Activated T-helper 1 cell treated with anti-CD3 and anti-CD28 coated beads, Interleukin-12 subunit alpha, Interleukin-12 subunit beta, Interleukin-2, Interleukin-4 antibody, amounts not matched to agents 30 ng/mL and 10 ng/mL and 1 ng/mL, durations not matched to agents 14 hours and 24 hours and 36 hours (primary cell): ENCODE data around the gene NUPR1. TPM values are rescaled to one million over a fixed set of nuclear protein-coding genes. Genes with fewer than 3 reads are reported as not detected.

ENCODE experiments used
- DNase-seq: peaks from one replicate; pipeline ENCODE4 v3.0.0; 2021; ENCODE audit warnings: low spot score
- H3K27ac Mint-ChIP-seq: one replicate; pipeline ENCODE4 v1.8.0; 2021; ENCODE audit warnings: mild to moderate bottlenecking, mixed read lengths
- H3K27me3 Mint-ChIP-seq: one replicate; pipeline ENCODE4 v1.8.0; 2022; ENCODE audit warnings: mild to moderate bottlenecking, moderate library complexity, mixed read lengths; ENCODE audit not compliant: insufficient read depth
- H3K36me3 Mint-ChIP-seq: one replicate; pipeline ENCODE4 v1.8.0; 2021; ENCODE audit warnings: low read depth, mixed read lengths
- H3K4me1 Mint-ChIP-seq: one replicate; pipeline ENCODE4 v1.8.0; 2021; ENCODE audit warnings: low read depth, mixed read lengths
- H3K4me3 Mint-ChIP-seq: one replicate; pipeline ENCODE4 v1.8.0; 2021; ENCODE audit warnings: mild to moderate bottlenecking, moderate library complexity, mixed read lengths
- H3K9me3 Mint-ChIP-seq: one replicate; pipeline ENCODE4 v1.8.0; 2021; ENCODE audit warnings: mixed read lengths
- intact Hi-C: fragments of 100-400 bp; cut with micrococcal nuclease; formaldehyde crosslinking; loops from one replicate; pipeline ENCODE4 v1.15.1; 2024
- total RNA-seq: library from RNA; stranded (reverse); gene quantifications from 2 replicates; pipeline ENCODE4 v1.2.3, GENCODE V29; 2022

NUPR1 gene
- total RNA-seq: not detected in 2 replicates

GRCh38 chr16:28538733-28539596 lies at the start of gene NUPR1:
Gene NUPR1 (minus strand): TSS chr16:28538974. CDS start chr16:28538907, 67 bp downstream.
- Mint-ChIP-seq H3K9me3 (no peaks in the 10 kb centered on the region), H3K36me3 (no peaks in the 10 kb centered on the region), H3K4me1 (peaks cover 15% of the 10 kb centered on the region), H3K27me3 (peaks cover 4% of the 10 kb centered on the region), H3K27ac (no peak within 1 kb of the TSS), H3K4me3 (no peak within 1 kb of the TSS)
- DNase-seq: no peak
- intact Hi-C loops: no loop called here

- Mint-ChIP-seq H3K36me3 (peaks cover 13% of the 10 kb centered on the region), H3K4me3 (no peak overlapping the region), H3K4me1 (no peaks in the 10 kb centered on the region), H3K27me3 (no peaks in the 10 kb centered on the region), H3K9me3 (no peaks in the 10 kb centered on the region), H3K27ac (no peak overlapping the region)
- intact Hi-C loops: no loop called here
- DNase-seq: no peak
These were observed 48.6 kb upstream of the NUPR1 start for GRCh38 chr16:28587386-28587785.

- no peak for DNase-seq
- Mint-ChIP-seq H3K9me3 (no peaks in the 10 kb centered on the region), H3K4me1 (no peaks in the 10 kb centered on the region), H3K27me3 (no peaks in the 10 kb centered on the region), H3K27ac (no peak overlapping the region), H3K36me3 (peaks cover 19% of the 10 kb centered on the region), H3K4me3 (no peak overlapping the region)
- intact Hi-C loops: no loop called here
These were observed 47.7 kb upstream of the NUPR1 start for GRCh38 chr16:28586466-28586865.

GRCh38 chr16:28585674-28586073 lies 46.9 kb upstream of the NUPR1 start:
- Mint-ChIP-seq H3K4me1 (no peaks in the 10 kb centered on the region), H3K36me3 (peaks cover 17% of the 10 kb centered on the region), H3K27ac (no peak overlapping the region), H3K27me3 (no peaks in the 10 kb centered on the region), H3K4me3 (no peak overlapping the region), H3K9me3 (no peaks in the 10 kb centered on the region)
- no peak for DNase-seq
- intact Hi-C loops: no loop called here

- Mint-ChIP-seq H3K36me3 (peaks cover 14% of the 10 kb centered on the region), H3K4me1 (no peaks in the 10 kb centered on the region), H3K9me3 (no peaks in the 10 kb centered on the region), H3K27me3 (no peaks in the 10 kb centered on the region), H3K27ac (no peak overlapping the region), H3K4me3 (no peak overlapping the region)
- intact Hi-C loops: no loop called here
- DNase-seq: no peak
These were observed 42.0 kb upstream of the NUPR1 start for GRCh38 chr16:28580726-28581315.

GRCh38 chr16:28575446-28576109 lies 36.8 kb upstream of the NUPR1 start:
- intact Hi-C loops: no loop called here
- Mint-ChIP-seq H3K9me3 (no peaks in the 10 kb centered on the region), H3K4me3 (no peak overlapping the region), H3K27me3 (no peaks in the 10 kb centered on the region), H3K27ac (no peak overlapping the region), H3K4me1 (no peaks in the 10 kb centered on the region), H3K36me3 (no peaks in the 10 kb centered on the region)
- DNase-seq: no peak

- H3K36me3 Mint-ChIP-seq: no peaks in the 10 kb centered on the region
- no peaks in the 10 kb centered on the region for H3K27me3 Mint-ChIP-seq
- H3K9me3 Mint-ChIP-seq: no peaks in the 10 kb centered on the region
- no peak overlapping the region for H3K4me3 Mint-ChIP-seq
- H3K27ac Mint-ChIP-seq: no peak overlapping the region
- no peak for DNase-seq
- H3K4me1 Mint-ChIP-seq: no peaks in the 10 kb centered on the region
- intact Hi-C loops: no loop called here
These were observed 36.2 kb upstream of the NUPR1 start for GRCh38 chr16:28574925-28575324.

GRCh38 chr16:28573738-28574718 lies 35.3 kb upstream of the NUPR1 start:
- no peak overlapping the region for H3K27ac Mint-ChIP-seq
- no peak for DNase-seq
- no peaks in the 10 kb centered on the region for H3K9me3 Mint-ChIP-seq
- intact Hi-C loops: no loop called here
- no peaks in the 10 kb centered on the region for H3K36me3 Mint-ChIP-seq
- H3K4me1 Mint-ChIP-seq: no peaks in the 10 kb centered on the region
- no peaks in the 10 kb centered on the region for H3K27me3 Mint-ChIP-seq
- no peak overlapping the region for H3K4me3 Mint-ChIP-seq

- Mint-ChIP-seq H3K9me3 (no peaks in the 10 kb centered on the region), H3K27ac (no peak overlapping the region), H3K36me3 (no peaks in the 10 kb centered on the region), H3K27me3 (no peaks in the 10 kb centered on the region), H3K4me1 (no peaks in the 10 kb centered on the region), H3K4me3 (no peak overlapping the region)
- DNase-seq: no peak
- intact Hi-C loops: no loop called here
These were observed 34.1 kb upstream of the NUPR1 start for GRCh38 chr16:28572696-28573510.

GRCh38 chr16:28569968-28570752 lies 31.4 kb upstream of the NUPR1 start:
- H3K4me1 Mint-ChIP-seq: no peaks in the 10 kb centered on the region
- peaks cover 13% of the 10 kb centered on the region for H3K36me3 Mint-ChIP-seq
- H3K27me3 Mint-ChIP-seq: no peaks in the 10 kb centered on the region
- no peak for DNase-seq
- no peak overlapping the region for H3K27ac Mint-ChIP-seq
- intact Hi-C loops: no loop called here
- no peak overlapping the region for H3K4me3 Mint-ChIP-seq
- peaks cover 16% of the 10 kb centered on the region for H3K9me3 Mint-ChIP-seq

- H3K9me3 Mint-ChIP-seq: peaks cover 16% of the 10 kb centered on the region
- H3K4me3 Mint-ChIP-seq: no peak overlapping the region
- H3K27ac Mint-ChIP-seq: no peak overlapping the region
- H3K36me3 Mint-ChIP-seq: peaks cover 14% of the 10 kb centered on the region
- no peak for DNase-seq
- H3K4me1 Mint-ChIP-seq: no peaks in the 10 kb centered on the region
- intact Hi-C loops: no loop called here
- no peaks in the 10 kb centered on the region for H3K27me3 Mint-ChIP-seq
These were observed 30.2 kb upstream of the NUPR1 start for GRCh38 chr16:28569021-28569420.
